Measurements from ENCODE around the gene HSPB1.
"Not testable (repeated sequence)": the region's sequence is repeated elsewhere in the genome, so short reads cannot be mapped to it uniquely, and the experiment has no call there.

HSPB1 gene

DNA sequence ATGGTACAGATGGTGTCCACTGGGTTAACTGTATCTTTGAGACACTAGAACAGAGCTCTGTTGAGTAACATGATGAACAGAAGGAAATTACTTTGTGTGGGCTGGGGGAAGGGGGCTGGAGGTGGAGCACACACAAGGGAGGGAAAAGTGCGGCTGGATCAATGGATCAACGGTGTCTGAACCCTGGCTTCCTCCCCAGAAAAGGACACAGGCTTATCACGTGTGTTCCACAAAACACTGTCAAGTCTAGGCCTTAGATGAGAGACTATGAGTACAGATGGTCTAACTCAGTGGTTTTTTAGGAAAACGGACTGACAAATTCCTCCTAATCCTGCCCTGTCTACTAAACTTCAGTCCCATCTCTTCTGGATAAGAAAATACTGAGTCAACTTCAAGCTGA, 27.8 kb downstream of the HSPB1 start:
- DNase-seq (ENCODE audit: low read depth in 4 of 4, low spot score in 1 of 4) = no peak

DNA sequence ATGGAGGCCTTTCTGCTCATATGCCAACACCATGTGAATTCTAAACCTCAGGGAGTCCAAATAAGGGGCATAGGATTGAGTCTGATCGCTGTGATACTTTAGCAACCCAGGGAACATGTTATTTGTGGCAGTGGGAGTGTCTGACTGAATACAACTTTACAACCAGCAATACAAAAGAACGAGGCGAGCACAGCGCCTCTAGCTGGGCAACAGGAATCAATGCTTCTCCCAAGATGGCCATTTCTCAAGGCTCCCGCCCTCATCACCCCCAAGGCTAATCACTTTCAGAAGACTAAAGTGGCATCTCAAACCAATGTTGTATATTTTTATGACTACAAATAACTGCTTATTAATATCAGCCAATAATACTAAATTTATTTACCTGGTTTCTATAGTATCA, 28.2 kb downstream of the HSPB1 start:
- DNase-seq (ENCODE audit: low read depth in 4 of 4, low spot score in 1 of 4) = no peak

- no peak for DNase-seq (ENCODE audit: low read depth in 4 of 4, low spot score in 1 of 4)
Measured at GRCh38 chr7:76332078-76332477, 29.6 kb downstream of the HSPB1 start.

DNA sequence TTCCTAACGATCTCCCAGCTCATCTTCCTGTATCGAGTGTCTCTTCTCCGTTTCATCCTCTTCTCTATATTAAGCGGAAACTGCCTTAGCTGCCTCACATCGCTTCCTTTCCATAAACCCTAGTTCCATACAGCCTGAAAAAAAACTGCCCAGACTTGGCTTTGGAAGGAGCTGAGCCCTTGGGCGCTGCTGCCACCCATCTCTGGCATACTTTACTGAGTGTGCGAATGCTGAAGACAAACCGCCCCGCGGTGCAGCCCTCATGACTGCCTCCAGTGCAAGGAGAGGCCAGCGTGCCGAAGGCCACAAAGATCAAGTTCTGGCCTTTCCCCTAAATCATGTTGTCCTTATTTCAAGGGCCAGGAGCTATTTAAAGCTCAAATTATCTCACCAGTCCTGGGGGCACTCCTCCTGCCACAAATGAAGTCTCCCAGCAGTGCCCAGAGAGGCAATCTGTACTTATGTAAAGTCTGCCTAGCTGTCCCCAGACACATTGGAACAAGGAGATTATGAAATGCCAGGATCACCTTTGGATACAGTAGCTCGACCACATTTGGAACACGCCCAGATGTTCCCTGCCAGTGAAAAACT, 31.1 kb downstream of the HSPB1 start:
- DNase-seq (ENCODE audit: low read depth in 4 of 4, low spot score in 1 of 4) = no peak

- no peak for DNase-seq (ENCODE audit: low read depth in 4 of 4, low spot score in 1 of 4)
Measured at GRCh38 chr7:76334320-76334967, 32.0 kb downstream of the HSPB1 start.

- not testable (repeated sequence) for DNase-seq (ENCODE audit: low read depth in 4 of 4, low spot score in 1 of 4)
Measured at GRCh38 chr7:76335417-76335816, 32.9 kb downstream of the HSPB1 start.

GRCh38 chr7:76336094-76336493, 33.6 kb downstream of the HSPB1 start:
- no peak for DNase-seq (ENCODE audit: low read depth in 4 of 4, low spot score in 1 of 4)

GRCh38 chr7:76337147-76337546, 34.7 kb downstream of the HSPB1 start:
- DNase-seq (ENCODE audit: low read depth in 4 of 4, low spot score in 1 of 4) = no peak

GRCh38 chr7:76338298-76339084, 36.0 kb downstream of the HSPB1 start:
- no peak for DNase-seq (ENCODE audit: low read depth in 4 of 4, low spot score in 1 of 4)

DNA sequence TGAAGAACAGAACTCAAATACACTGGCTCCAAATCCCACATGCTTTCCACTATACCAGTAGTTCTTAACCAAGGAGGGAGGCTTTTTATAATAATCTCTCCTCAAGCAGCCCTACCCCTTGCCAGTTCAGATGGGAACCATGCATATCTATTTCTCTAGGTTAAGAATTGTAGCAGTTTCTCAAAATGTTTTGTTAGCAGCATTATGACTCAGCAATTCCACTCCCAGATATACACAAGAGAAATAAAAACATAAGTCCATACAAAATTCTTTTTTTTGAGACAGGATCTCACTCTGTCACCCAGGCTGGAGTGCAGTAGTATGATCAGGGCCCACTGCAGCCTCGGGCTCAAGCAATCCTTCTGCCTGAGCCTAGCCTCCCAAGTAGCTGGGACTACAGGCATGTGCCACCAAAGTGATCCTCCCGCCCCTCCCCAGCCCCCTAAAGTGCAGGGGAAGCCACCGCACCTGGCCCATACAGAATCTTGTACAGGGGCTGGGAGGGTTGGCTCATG, 38.2 kb downstream of the HSPB1 start:
- no peak for DNase-seq (ENCODE audit: low read depth in 4 of 4, low spot score in 1 of 4)

DNA sequence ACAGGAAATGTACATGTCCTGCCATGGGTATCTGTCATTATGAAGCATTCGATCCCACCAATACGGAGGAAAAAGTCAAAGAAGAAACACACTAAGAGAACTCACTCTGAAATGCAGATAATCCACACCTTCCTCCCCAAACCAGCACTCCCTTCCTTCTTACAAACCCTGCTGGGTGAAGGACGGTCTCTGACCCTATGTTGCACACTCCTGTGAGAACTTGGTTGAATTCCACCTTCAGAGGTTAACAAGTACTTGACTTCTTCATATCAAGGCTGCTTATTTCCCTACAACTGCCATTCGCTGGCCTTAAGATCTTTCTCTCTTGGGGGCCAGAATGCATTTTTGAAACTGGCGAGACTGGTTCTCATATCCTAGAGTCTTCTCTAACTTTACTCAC, 39.7 kb downstream of the HSPB1 start:
- no peak for DNase-seq (ENCODE audit: low read depth in 4 of 4, low spot score in 1 of 4)

DNA sequence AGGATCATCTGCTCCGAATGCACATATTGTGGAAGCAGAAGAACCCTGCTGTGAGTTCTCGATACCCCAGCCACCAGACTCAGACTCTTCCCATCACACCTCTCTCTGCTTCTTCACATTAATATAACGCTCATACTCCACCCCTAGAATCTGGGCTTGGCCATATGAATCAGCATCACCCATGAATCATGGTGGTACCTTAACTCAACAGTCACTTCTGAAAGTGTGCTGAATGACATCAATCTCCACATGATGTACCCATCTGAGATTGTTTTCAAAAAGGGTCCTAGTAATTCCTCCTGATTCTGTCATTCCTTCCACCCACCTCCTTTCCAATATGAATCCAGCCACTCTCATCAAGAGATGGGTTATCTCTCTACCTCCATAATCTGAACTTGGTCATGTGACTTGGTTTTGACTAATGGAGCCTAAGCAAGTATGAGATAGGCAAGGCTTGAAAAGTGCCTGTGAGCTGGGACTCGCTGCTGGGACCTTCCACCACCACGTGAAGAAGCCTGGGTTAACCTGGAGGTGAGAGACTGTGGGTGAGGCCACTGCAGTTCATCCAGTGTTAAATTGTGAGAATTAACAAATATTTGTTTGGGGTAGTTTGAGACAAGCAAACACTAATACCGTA, 40.9 kb downstream of the HSPB1 start:
- no peak for DNase-seq (ENCODE audit: low read depth in 4 of 4, low spot score in 1 of 4)

GRCh38 chr7:76343931-76344321, 41.5 kb downstream of the HSPB1 start:
- no peak for DNase-seq (ENCODE audit: low read depth in 4 of 4, low spot score in 1 of 4)

- DNase-seq (ENCODE audit: low read depth in 4 of 4, low spot score in 1 of 4) = no peak
Measured at GRCh38 chr7:76346097-76346496, 43.6 kb downstream of the HSPB1 start.

- no peak for DNase-seq (ENCODE audit: low read depth in 4 of 4, low spot score in 1 of 4)
Measured at GRCh38 chr7:76346778-76347177, 44.3 kb downstream of the HSPB1 start.

DNA sequence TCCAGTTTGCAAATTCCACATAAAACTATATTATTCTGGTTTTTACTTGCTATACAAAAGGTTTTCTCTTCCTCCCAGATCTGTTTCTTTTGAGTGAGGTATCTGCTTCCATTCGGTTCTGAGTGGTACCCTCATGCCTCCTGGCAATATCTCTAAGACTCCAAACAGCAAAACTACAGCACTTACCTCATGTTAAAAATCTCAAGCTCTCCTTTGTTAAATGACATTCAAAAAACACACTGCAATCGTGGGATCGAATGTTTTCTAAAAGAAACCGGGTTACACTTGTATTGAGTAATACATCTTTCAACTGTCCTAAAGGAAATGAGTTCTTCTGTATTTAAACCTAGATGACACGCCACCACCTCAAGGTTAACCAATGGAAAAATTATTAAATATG, 45.2 kb downstream of the HSPB1 start:
- DNase-seq (ENCODE audit: low read depth in 4 of 4, low spot score in 1 of 4) = no peak

GRCh38 chr7:76349313-76349885, 46.9 kb downstream of the HSPB1 start:
- no peak for DNase-seq (ENCODE audit: low read depth in 4 of 4, low spot score in 1 of 4)

GRCh38 chr7:76351372-76351771, 48.9 kb downstream of the HSPB1 start:
- no peak for DNase-seq (ENCODE audit: low read depth in 4 of 4, low spot score in 1 of 4)

- no peak for DNase-seq (ENCODE audit: low read depth in 4 of 4, low spot score in 1 of 4)
Measured at GRCh38 chr7:76352193-76352592, 49.7 kb downstream of the HSPB1 start.

DNA sequence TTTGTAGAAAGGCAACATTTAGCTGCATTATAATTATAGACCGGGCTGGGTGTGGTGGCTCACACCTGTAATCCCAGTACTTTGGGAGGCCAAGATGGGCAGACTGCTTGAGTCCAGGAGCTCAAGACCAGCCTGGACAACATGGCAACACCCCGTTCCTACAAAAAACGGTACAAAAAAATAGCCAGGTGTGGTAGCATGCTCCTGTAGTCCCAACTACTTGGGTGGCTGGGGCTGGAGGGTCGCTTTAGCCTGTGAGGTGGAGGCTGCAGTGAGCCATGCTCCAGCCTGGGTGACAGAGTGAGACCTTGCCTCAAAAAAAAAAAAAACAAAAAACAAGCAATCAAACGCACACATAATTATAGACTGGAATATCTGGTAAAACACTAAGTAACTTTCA, 51.3 kb downstream of the HSPB1 start:
- DNase-seq (ENCODE audit: low read depth in 4 of 4, low spot score in 1 of 4) = no peak

All from stimulated activated CD4-positive, alpha-beta T cell treated with anti-CD3 and anti-CD28 coated beads, Interleukin-1b, Interleukin-23, amount 100 ng/mL, for 24 hours (primary cell).